NCI-H1694 (cell line): ENCODE data around the gene GMNN.
"Not testable (repeated sequence)": the region's sequence is repeated elsewhere in the genome, so short reads cannot be mapped to it uniquely, and the experiment has no call there.

ENCODE experiments used
- DNase-seq: peaks from one replicate; lab custom pipeline; 2025; lab: John Stamatoyannopoulos, UW

GMNN gene

DNA sequence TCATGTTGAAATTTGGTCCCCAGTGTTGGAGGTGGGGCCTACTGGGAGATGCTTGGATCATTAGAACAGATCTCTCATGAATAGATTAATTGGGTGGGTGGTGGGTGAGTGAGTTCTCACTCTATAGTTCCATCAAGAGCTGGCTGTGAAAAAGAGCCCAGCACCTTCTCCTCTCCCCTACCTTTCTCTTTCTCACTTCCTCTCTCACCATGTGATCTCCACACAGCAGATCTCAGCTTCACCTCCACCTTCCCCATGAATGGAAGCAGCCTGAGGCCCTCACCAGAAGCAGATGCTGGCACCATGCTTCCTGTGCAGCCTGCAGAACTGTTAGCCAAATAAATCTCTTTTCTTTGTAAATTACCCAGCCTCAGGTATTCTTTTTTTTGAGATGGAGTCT is 12.9 kb upstream of the GMNN start:
- DNase-seq, result no peak

DNA sequence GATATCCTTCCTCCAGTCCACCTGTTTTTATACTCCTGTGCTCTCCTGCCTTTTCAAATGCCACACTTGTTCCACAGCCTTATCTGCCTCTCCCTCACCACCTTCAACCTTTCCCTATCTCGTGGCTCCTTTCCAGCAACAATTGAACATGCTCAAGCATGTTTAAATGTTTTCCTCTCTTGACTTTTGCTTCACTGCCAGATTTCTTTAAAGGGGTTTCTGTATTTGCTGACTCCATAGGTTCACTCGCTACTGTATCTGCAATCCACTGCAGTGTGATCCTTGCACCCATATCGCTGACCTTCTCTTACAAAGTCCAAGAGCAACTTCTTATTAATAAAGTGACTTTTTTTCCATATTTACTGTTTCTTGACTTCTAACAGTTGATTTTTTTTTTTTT is 11.2 kb upstream of the GMNN start:
- no peak for DNase-seq

DNA sequence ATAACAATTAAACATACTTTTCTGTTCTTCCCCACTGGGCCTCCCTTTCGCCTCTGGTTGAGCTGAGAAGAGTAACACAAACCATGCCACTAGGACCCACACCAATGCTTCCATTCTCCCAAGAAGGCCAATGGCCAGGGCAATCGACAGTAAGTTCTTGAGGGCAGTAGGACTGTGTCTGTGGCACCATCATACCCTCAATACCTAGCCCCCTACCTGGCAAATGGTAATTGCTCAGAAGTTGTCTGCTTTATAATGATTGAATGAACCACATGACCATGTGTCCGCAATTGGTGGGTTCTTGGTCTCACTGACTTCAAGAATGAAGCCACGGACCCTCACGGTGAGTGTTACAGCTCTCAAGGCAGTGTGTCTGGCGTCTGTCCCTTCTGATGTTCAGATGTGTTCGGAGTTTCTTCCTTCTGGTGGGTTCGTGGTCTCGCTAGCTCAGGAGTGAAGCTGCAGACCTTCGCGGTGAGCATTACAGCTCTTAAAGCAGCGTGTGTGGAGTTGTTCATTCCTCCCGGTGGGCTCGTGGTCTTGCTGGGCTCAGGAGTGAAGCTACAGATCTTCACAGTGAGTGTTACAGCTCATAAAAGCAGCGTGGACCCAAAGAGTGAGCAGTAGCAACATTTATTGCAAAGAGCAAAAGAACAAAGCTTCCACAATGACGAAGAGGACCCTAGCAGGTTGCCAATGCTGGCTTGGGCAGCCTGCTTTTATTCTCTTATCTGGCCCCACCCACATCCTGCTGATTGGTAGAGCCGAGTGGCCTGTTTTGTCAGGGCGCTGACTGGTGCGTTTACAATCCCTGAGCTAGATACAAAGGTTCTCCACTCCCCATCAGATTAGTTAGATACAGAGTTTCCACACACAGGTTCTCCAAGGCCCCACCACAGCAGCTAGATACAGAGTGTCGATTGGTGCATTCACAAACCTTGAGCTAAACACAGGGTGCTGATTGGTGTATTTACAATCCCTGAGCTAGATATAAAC is 9.6 kb upstream of the GMNN start:
- not testable (repeated sequence) for DNase-seq

DNA sequence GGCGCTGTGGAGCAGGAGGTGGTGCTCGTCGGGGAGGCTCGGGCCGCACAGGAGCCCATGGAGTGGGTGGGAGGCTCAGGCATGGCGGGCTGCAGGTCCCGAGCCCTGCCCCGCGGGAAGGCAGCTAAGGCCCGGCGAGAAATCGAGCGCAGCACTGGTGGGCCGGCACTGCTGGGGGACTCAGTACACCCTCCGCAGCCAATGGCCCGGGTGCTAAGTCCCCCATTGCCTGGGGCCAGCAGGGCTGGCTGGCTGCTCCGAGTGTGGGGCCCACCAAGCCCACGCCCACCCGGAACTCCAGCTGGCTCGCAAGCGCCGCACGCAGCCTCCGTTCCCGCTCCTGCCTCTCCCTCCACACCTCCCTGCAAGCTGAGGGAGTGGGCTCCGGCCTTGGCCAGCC is 8.8 kb upstream of the GMNN start:
- DNase-seq, result not testable (repeated sequence)

DNA sequence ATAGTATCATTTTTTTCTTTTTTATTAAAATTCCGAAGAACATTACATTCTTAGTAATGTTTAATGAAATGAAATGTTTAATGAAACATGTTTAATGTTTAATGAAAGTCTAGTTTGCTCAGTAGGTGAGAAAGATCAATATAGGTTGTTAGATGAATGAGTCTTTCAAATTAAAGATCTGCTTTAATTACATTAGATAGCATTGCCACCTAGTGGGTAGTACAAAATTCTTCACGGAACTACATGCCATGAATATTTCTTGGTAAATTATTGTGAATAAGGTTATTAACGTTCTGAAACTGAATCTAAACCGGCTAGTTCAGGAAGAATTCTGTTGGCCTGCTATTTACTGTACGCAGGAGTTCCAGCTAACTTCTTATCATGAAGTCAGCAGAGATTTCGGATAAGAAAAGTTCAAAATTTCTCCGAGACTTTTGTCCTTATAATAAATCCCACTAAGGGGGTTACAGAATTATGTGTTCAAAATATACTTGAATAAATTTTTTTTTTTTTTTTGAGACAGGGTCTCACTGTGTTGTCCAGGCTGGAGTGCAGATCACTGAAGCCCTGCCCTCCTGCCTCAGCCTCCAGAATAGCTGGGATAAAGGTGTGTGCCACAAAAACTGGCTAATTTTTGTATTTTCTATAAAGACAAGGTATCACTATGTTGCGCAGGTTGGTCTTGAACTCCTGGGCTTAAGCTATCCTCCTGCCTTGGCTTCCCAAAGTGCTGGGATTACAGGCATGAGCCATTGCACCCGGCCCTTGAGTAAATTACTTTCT is 7.9 kb upstream of the GMNN start:
- no peak for DNase-seq

DNA sequence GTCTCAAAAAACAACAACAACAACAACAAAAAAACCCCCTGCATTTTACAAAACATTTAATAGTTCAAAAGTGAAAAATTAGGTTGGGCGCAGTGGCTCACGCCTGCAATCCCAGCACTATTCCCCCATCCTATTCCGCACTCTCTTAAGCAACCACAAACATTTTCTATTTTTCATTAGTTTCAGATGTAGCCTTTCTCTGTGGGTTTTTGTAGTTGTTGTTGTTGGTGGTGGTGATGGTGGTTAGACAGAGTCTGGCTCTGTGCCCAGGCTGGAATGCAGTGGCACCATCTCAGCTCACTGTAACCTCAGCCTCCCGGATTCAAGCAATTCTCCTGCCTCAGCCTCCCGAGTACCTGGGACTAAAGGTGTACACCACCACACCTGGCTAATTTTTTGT is 6.4 kb upstream of the GMNN start:
- no peak for DNase-seq

DNA sequence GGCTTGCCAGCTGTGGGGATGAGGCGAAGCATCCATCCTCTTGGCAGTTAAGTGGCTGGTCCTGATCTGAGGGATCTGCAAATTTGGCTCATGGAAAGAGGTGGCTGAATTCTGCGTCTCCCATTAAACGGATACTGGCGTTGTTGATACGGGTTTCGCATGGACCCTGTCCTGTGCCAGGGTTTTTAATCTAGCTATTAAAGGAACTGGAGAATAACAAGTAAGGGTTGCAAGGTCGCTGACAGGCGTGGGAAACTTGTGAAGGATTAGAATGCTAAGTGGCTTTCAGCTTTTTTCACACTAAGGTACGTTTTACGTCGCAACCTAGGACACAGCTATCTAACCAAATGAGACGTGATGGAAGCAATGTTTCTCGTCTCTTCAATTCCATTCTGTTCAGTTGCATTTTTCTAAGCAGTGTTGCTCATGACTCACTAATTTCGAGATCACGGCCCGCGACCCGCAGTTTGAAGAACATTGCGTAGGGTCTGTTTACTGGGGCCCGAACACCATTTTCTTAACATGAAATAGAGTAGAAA is 852 bp downstream of the GMNN start:
- DNase-seq, result no peak

DNA sequence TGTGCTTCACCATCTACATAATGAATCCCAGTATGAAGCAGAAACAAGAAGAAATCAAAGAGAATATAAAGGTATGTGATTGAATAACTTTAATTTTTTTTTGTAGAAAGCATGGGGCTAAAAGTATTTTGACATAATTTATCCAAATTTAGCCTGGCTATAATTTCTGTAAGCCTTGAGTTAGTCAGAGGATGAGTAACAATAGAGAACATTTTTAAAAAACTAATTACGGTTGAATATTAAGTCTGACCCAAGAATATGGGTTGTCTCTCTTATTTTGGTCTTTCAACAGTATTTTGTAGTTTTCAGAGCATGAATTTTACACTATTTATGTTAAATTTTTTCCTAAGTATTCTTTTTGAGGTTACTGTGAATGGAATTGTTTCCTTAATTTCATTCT is 2.5 kb downstream of the GMNN start:
- no peak for DNase-seq

DNA sequence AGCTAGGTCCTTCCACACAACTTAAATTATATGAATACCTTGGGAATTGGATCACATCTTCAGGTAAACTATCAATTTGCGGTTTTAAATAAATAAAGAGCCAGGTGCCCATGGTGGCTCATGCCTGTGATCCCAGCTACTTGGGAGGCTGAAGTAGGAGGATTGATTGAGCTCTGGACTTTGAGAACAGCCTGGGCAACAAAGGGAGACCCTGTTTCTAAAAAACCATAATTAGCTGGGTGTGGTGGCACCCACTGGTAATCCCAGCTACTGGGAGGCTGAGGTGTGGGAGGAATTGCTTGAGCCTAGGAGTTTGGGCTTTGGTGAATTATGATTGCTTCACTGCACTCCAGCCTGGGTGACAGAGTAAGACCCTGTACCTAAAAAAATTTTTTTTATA is 3.4 kb downstream of the GMNN start:
- DNase-seq, result no peak

DNA sequence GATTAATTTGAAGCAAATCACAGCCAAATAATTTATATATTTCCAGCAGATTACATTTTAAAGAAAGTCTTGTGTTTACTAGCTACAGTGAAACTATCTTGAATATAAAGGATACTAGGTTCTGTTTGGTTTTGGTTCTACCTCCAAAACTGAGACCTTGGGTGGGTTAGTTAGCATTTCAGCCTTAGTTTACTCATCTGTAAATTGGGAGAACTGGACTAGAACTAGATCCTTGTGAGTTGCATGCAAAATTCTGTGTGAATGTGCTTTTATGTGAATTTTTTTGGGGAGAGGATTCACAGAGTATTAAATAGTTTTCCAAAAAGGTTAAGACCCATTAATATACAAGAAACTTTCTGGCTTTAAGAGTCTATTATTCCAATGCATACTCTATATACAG is 4.1 kb downstream of the GMNN start:
- DNase-seq, result no peak

DNA sequence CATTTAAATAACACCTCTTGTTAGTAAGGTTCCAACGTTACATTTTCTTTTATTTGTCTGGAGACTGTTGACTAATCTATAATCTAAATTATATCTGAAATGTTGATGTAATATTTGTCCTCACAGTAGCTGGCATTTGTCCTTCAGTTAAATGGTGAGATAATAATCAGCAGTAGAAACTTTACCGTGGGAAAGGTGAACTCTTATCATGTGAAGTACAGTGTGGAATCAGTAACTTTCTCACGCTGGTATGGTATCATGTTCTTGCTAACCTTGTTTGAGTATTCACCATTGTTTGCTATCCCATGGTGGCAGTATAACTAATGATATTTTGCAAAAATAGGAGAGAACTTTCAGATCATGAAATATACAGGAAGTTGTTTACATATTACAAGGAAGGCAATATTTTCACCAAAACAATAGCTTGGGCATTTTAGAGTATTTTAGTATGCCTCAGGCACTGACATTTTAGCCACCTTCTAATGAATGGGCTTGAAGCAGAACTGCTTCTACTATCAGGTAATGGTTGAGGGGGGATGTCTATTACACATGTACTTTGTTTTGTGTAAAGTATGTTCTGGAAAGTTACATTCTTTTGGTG is 4.8 kb downstream of the GMNN start:
- DNase-seq, result no peak

DNA sequence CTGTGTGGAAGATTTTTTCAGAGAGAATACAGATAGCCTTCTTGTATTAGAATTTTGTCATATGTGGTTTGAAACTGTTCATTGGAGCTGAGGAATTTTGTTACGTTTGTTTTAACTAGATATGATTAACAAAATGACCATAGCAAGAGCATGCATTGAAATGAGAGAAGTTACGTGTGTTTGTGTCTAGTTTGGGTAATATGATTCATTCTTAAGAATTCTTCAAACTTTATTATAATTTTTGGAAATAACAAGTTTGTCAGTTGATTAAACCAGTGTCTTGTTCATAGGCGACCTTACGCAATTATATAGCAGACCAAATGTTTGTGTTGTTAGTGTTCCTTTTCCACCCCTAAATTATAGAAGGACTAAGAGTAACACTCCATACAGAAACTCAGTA is 5.5 kb downstream of the GMNN start:
- no peak for DNase-seq

DNA sequence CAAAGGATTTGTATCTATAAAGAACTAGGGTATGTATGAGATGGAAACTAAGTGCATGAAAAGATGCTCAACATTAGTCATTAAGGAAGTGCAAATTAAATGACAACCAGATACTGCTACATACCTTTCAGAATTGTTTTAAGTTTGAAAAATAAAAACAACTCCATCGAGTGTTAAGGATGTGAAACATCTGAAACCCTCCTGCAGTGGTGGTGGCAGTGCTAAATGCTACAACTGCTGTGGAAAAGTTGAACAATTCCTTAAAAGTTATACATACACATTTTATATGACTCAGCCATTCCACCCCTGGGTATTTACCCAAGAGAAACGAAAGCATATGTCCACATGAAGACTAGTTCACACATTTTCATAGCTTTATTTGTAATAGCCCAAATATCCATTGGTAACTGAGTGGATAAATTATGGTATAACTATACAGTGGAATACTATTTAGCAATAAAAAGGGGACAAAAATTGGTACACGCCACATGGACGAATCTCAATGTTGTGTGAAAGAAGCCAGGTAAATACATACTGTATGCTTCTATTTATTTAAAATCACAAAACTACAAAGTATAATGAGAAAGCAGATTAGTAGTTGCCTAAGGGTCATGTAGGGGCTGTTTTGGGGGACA is 13.4 kb downstream of the GMNN start:
- DNase-seq, result no peak

DNA sequence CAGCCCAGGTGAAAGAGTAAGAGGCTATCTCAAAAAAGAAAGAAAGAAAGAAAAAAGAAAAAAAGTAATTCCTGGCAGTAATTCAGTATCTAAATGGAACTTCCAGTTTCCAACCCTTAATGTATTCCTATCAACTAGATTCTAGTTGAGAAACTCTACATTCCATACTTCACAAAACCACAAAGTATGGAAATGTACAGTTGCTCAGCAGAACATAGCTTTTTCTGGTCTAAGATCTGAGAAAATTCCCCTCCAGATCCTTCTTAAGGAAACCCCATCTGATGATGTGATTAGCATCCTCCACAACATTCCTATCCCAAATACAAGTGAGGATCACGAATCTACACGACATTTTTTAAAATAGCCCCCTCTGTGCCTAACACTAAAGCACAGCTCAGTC is 20.4 kb downstream of the GMNN start:
- no peak for DNase-seq

DNA sequence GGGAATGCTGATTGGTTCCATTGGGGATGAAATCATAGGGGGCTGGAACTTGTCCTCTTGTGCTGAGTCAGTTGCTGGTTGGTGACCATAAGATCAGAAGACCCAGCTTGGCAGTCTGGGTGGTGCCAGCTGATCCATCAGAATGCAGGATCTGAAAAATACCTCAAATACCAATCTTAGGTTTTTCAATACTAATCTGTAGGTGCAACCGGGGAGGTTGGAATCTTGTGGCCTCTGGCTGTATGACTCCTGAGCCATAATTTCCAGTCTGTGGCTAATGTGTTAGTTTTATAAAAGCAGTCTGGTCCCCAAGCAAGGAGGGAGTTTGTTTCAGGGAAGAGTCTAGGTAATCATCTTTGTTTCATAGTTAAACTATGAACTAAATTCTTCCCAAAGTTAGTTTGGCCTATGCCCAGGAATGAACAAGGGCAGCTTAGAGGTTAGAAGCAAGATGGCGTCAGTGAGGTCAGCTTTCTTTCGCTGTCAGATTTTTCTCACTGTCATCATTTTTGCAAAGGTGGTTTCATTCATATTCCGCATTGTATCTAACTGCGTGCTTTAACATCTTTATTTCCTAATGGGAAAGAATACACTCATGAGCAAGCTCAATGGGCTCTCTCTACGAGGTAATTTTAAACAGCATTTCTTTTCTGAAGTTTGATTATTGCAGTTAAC is 22.0 kb downstream of the GMNN start:
- DNase-seq, result no peak

DNA sequence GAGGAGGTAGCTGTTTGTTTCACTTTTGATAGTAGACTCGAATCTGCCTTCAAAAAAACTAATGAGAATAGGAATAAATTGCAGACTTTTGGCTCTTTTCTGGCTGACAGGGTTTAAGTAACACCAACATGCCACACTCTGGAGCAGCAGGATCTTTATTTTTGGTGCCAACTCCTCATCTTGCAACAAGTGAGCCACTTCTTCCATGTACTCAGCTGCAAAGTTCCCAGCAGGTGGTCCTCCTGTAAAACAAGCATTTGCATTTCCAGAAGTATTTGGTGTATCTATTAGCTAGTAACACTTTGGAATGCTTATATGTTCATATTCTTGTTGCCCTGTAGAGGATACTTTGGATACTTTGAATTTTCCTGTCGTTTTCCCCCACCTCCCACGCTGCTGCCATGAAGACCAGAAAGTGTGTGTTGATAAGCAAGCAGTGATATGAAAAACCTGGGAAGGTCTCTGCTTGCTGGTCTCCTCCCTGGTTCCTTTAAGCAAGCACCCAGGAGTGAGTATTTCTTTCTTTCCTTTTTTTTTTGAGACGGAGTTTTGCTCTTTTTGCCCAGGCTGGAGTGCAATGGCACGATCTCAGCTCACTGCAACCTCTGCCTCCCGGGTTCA is 23.0 kb downstream of the GMNN start:
- DNase-seq, result no peak

DNA sequence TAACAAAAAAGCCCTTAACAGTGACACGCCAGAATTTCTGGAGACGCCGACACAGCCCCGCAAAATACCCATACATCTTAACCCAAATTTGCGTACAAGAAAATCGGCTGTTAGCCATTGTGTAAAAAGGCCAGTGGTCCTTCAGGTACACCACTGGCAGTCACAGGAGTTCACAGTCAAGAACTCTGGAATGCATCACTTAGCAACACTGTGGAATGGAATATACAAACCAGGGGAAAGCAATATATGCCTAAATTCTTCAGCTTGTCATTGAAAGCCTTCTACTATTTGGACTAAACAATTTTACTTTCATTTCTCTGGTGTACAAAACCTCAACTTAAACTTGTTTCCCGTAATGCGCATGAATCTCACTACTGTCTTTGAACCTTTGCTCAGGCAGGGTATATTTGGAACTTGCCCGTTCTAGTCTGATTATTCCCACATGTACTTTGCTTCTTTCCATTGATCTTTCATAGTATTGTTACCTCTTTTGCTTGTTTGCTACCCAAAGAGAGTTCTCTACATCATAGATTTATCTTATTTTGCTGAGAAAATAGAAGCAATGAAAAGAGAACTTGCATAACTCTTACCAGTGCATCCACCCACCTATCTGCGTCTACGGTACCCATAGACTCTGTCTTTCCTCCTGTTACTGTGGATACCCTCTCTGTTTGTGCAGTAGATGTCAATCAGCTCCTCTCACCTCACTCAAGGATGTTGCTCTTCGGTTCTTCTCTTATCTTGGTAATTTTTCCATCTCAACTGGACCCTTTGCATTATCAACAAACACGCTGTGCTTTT is 24.2 kb downstream of the GMNN start, which contains the start of gene ARMH2:
TSS of gene ARMH2 (minus strand) at position 178 of the 801 bp plus-strand sequence. CDS start at position 118, 60 bp downstream.
- DNase-seq, result no peak

DNA sequence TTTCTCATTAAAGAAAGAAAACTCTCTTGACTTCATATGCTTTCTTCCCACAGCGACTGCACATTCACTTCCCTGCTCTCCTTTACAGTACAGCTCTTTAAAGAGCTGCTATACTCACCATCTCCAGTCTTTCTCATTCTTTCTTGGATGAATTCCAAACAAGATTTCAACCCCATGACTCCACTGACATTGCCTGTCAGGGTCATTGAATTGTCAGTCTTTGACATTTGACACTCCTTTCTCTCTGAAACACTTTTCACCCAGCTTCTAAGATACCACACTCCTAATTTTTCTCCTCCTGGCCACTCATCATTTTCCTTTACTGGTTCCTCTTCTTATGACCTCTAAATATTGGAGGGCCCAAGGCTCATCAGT is 24.8 kb downstream of the GMNN start:
- no peak for DNase-seq

DNA sequence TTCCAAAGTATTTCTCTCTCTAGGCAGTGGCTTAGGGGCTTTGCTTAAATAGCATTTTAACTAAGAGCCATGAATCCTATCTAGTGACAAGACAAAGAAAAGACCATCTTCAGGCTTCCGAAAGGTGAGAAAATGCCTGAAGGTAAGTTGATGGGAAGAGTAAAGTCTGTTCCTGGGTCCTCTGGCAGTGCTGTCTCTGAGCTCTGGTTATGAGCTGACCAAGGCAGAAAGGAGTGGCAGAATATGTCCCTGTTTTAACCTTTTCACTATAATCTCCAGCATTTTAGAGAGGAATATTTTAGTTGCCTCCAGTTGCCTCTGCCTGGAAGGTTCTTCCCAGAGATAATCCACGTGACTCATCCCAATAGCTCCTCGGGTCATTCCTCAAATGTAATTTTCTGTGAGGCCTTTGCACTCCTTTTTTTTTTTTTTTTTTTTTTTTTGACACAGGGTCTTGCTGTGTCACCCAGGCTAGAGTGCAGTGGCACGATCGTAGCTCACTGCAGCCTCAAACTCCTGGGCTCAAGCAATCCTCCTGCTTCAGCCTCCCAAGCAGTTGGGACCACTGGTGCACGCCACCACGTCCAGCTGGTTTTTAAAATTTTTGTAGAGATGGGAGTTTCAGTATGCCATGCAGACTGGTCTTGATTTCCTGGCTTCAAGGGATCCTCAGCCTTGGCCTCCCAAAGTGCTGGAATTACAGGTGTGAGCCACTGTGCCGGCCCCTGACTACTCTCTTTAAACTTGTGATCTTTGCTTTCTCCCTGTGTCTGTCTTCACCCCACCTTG is 27.7 kb downstream of the GMNN start:
- DNase-seq, result no peak
